ENCODE data around the gene PSME1.
"Not testable (repeated sequence)": the region's sequence is repeated elsewhere in the genome, so short reads cannot be mapped to it uniquely, and the experiment has no call there.

PSME1 gene

GRCh38 chr14:24103451-24103850 is 32.5 kb upstream of the PSME1 start:
- no peak for DNase-seq (ENCODE audit: low read depth, low spot score)

DNA sequence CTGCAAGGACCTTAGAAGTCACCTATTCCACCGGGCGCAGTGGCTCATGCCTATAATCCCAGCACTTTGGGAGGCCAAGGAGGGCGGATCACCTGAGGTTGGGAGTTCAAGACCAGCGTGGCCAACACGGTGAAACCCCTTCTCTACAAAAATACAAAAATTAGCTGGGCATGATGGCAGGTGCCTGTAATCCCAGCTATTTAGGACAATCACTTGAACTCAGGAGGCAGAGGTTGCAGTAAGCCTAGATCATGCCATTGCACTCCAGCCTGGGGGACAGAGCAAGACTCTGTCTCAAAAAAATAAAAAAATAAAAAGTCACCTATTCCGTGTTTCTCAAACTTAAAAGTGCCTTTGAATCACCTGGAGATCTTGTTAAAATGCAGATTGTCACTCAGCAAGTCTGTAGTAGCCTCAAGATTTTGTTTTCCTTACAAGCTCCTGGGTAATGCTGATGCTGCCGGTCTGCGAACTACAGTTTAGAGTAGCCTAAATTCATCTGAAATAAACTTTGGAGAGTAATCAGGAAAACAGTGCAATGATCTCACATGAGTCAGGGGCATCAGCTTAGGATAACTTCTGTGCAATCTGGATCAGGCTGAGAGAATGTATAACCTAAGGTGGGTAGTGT is 30.3 kb upstream of the PSME1 start:
- not testable (repeated sequence) for DNase-seq (ENCODE audit: low read depth, low spot score)

GRCh38 chr14:24106672-24107271 is 29.2 kb upstream of the PSME1 start:
- no peak for DNase-seq (ENCODE audit: low read depth, low spot score)

DNA sequence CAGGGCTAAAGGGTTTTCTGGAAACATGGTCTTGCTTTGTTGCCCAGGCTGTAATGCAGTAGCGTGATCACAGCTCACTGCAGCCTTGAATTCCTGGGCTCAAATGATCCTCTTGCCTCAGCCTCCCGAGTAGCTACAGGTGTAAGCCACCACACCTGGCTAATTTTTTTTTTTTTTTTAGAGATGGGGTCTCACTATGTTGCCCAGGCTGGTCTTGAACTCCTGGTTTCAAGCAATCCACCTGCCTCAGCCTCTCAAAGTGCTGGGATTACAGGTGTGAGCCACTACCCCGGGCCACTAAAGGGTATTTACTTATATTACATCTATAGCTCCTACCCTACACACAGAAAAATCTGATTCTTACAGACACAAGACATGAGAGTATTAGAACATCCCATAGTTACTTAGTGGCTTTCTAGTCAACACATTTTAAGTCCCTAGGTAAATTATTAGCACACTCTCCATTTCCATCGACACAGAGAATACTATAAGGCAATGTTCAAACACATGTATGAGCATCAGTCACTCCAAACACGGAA is 27.6 kb upstream of the PSME1 start:
- DNase-seq (ENCODE audit: low read depth, low spot score) = no peak

DNA sequence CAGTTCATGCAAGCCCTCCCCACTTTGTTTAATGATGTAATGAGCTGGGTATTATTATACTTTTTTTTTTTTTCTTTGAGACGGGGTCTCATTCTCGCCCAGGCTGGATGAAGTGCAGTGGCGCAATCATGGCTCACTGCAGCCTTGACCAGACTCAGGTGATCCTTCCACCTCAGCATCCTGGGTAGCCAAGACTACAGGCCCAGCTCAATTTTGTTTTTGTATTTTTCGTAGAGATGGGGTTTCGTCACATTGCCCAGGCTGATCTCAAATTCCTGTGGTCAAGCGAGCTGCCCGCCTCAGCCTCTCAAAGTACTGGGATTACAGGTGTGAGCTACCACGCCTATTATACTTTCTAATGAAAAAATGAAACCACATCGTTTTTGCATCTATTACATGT is 25.9 kb upstream of the PSME1 start:
- DNase-seq (ENCODE audit: low read depth, low spot score) = no peak

- DNase-seq (ENCODE audit: low read depth, low spot score) = no peak
These were observed 25.5 kb upstream of the PSME1 start for GRCh38 chr14:24110523-24110922.

DNA sequence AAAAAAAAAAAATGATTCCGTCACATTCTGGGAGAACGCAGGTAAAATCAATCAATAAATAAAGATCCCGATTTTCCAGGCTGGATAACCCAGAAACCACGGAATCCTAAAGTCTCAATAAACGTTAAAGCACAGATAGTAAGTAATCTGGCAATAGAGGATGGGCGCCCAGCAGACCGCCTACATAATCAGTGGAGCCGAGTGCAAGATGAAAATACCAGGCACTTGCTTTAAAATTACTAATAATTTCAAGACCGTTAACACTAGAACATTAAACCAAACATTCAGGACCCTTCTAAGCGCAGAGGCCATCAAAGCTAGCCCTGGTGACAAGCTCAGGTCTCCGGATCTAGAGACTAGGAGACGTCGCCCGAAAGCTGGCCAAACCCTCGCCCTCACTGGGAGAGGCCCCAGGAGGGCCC is 22.6 kb upstream of the PSME1 start:
- DNase-seq (ENCODE audit: low read depth, low spot score) = no peak

GRCh38 chr14:24113801-24114531 is 22.0 kb upstream of the PSME1 start:
- peak; percentile 77 for DNase-seq (ENCODE audit: low read depth, low spot score)

DNA sequence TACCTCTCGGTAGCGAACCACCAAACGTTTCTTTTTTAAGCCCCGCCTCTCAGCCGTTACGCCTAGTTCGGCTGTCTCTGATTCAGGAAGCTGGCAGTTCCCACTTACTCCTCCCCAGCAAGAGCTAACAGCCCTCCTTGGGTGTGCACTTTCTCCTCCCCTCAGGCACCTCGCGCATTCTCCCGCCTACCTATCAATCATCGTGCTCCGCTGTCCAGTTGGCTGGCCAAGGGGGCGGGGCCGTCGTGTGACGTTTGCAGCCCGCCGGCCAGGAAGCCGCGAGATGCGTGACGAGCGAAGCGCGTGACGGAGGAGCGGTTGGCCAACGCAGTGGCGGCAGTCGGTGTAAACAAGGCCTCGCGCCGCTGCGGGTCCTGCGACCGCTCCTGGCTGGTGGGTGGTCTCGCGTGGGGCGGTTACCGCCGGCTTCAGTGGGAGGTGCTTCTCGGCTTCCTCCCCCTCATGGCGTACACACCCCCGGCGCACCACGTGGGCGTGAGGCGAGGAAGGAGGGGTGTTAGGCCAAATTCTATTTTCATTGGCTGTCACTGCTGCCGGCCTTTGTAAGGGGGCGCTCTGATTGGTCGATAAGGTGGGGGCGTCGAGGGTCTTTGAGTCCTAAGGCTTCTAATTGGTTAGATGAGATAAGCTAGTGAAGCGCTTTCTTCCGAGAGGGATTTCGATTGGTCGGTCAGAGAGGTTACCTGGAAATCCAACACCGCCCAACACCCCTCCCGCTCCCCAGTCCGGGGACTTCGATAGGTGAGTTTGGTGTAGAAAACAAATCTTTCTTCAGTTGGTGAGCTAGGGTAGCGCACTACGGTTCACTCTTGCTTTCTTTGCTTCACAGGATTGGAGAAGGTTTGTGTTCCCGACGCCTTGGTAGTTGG is 21.2 kb upstream of the PSME1 start, which contains the start of the genes DCAF11 and NRL:
Gene DCAF11, plus strand, starts transcription at position 246 of the 890 bp plus-strand sequence. CDS start 818 bp downstream, outside the sequence.
Gene NRL, minus strand, starts transcription at position 418 of the 890 bp plus-strand sequence. CDS start 32,101 bp downstream, outside the sequence.
- peak; percentile 98 for DNase-seq (ENCODE audit: low read depth, low spot score)

- DNase-seq (ENCODE audit: low read depth, low spot score) = no peak
These were observed 20.4 kb upstream of the PSME1 start for GRCh38 chr14:24115422-24116127.

GRCh38 chr14:24116128-24116814 is 19.7 kb upstream of the PSME1 start:
- no peak for DNase-seq (ENCODE audit: low read depth, low spot score)

DNA sequence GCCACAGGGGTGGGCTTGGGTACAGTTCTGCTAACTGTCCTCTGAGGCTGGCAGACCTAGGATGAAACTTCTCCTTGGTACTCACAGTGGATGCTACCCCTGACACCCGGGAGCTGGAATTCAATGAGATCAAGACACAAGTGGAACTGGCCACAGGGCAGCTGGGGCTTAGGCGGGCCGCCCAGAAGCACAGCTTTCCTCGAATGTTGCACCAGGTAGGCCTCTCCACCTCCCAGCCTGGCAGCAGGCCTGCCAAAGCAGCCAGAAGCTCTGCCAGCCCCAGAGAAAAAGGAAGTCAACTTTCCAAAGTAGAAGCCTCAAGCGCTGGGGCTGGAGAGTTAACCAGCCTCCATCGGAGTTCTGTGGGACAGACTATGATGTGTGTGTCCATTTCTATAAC is 18.8 kb upstream of the PSME1 start:
- DNase-seq (ENCODE audit: low read depth, low spot score) = no peak

- DNase-seq (ENCODE audit: low read depth, low spot score) = no peak
These were observed 16.3 kb upstream of the PSME1 start for GRCh38 chr14:24119691-24120090.

GRCh38 chr14:24121210-24121609 is 14.8 kb upstream of the PSME1 start:
- no peak for DNase-seq (ENCODE audit: low read depth, low spot score)

DNA sequence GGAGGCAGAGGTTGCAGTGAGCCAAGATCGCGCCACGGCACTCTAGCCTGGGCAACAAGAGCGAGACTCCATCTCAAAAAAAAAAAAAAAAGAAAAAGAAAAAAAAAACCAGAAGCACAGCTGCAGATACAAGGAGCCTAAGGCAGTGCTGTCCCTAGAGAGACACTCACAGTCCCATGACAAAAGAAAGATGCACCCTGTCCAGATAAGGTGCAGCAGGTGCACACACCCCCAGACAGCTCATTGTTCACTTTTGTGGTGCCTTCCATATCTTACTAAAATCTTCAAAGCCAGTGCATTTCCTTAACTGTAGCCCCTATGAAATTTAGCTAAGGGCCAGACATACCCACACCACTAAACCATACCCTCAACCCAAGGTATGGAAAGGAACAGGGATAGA is 13.6 kb upstream of the PSME1 start:
- no peak for DNase-seq (ENCODE audit: low read depth, low spot score)

DNA sequence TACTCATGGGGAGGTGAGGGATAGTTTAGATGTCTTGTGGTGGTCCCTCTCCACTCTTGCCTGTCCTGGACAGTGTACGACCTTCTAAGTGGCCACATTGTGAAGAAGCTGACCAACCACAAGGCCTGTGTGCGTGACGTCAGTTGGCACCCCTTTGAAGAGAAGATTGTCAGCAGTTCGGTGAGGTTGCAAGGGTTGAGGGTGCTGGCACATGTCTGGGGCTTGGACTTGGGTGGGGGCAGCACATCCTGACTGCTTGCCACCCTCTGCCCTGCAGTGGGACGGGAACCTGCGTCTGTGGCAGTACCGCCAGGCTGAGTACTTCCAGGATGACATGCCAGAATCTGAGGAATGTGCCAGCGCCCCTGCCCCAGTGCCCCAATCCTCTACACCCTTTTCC is 13.1 kb upstream of the PSME1 start:
- no peak for DNase-seq (ENCODE audit: low read depth, low spot score)

- DNase-seq (ENCODE audit: low read depth, low spot score) = no peak
These were observed 12.3 kb upstream of the PSME1 start for GRCh38 chr14:24123424-24124417.

DNA sequence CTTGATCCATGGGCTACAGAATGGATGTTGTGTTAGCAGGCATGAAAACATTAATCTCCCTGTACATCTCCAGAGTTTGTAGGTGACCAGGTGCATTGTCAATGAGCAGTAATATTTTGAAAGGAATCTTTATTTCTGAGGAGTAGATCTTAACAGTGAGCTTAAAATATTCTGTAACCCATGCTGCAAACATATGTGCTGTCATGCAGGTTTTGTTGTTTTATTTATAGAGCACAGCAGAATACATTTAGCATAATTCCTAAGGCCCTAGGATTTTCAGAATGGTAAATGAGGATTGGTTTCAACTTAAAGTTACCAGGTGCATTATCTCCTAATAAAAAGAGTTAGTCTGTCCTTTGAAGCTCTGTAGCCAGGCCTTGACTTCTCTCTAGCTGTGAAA is 9.1 kb upstream of the PSME1 start:
- DNase-seq (ENCODE audit: low read depth, low spot score) = no peak

GRCh38 chr14:24127673-24128072 is 8.3 kb upstream of the PSME1 start:
- DNase-seq (ENCODE audit: low read depth, low spot score) = no peak

Data from iPS DF 19.7 (cell line).